GM12878 (cell line): ENCODE data around the gene FARS2. TPM values are rescaled to one million over a fixed set of nuclear protein-coding genes. Genes with fewer than 3 reads are reported as not detected.

Experiments
- ATAC-seq: fragments of 200-7000 bp; cut with Tn5 transposase; 3 replicates; pipeline ENCODE4 v1.9.1; 2020; ENCODE audit warnings: mild to moderate bottlenecking, moderate library complexity
- BruUV-seq: library from RNA; stranded (reverse); fragments of 400-500 nt; replicated peaks from 2 replicates; lab custom pipeline; 2021; lab: Mats Ljungman, UMichigan
- CTCF ChIA-PET: fragments of 300-600 bp; sonication (Branson Sonifier 250); formaldehyde crosslinking; extraction: SDS; loops from one replicate; lab custom pipeline; 2021; ENCODE audit warnings: inconsistent platforms; lab: Yijun Ruan, JAX
- POLR2A ChIA-PET: fragments of 350-600 bp; formaldehyde crosslinking; extraction: SDS; loops from one replicate; lab custom pipeline; 2021; ENCODE audit warnings: inconsistent platforms; lab: Charles Lee
- RAD21 ChIA-PET: fragments of 300-600 bp; sonication (Branson Sonifier 250); formaldehyde crosslinking; loops from one replicate; lab custom pipeline; 2023; ENCODE audit warnings: antibody characterized with exemption; ENCODE audit not compliant: unreplicated experiment; lab: Charles Lee
- SMC1A ChIA-PET: fragments of 300-600 bp; sonication (Branson Sonifier 250); formaldehyde crosslinking; loops from one replicate; lab custom pipeline; 2023; ENCODE audit not compliant: unreplicated experiment, uncharacterized antibody; lab: Charles Lee
- DNase-seq: peaks from one replicate; pipeline ENCODE4 v3.0.0-alpha.2; 2011; ENCODE audit warnings: low read depth, low spot score
- FAIRE-seq: peaks from 3 replicates; lab custom pipeline; 2011; peaks lifted over from hg19 to GRCh38; lab: Jason Lieb, UNC
- H2AFZ ChIP-seq: 2 replicates; pipeline ENCODE4 v1.6.0; 2011; ENCODE audit warnings: low read depth, low read length, control low read depth; ENCODE audit not compliant: control insufficient read depth
- H3K27ac ChIP-seq: 2 replicates; pipeline ENCODE4 v1.5.1; 2011; ENCODE audit warnings: control low read depth; ENCODE audit not compliant: control insufficient read depth, insufficient read depth
- H3K27me3 ChIP-seq, 2 experiments: replicated peaks in 1 of 2; 2 replicates each; pipeline versions ENCODE4 v1.6.0 to v1.6.1; 2011; ENCODE audit warnings: low read length in 1 of 2; ENCODE audit not compliant: control insufficient read depth in 2 of 2, insufficient read depth in 2 of 2
- H3K36me3 ChIP-seq, 2 experiments: 2 replicates each; pipeline ENCODE4 v1.5.1; 2011; ENCODE audit warnings: low read length in 1 of 2; ENCODE audit not compliant: control insufficient read depth in 2 of 2, insufficient read depth in 2 of 2
- H3K4me1 ChIP-seq: 2 replicates; pipeline ENCODE4 v1.6.1; 2011; ENCODE audit warnings: mild to moderate bottlenecking, low read length, moderate library complexity, mixed read lengths; ENCODE audit not compliant: control insufficient read depth, insufficient read depth
- H3K4me2 ChIP-seq: 2 replicates; pipeline ENCODE4 v1.6.0; 2011; ENCODE audit warnings: control low read depth; ENCODE audit not compliant: control insufficient read depth, insufficient read depth
- H3K4me3 ChIP-seq: fragments of 200-600 bp; sonication (generic); 2 replicates; pipeline ENCODE4 v1.5.1; 2016
- H3K79me2 ChIP-seq: 2 replicates; pipeline ENCODE4 v1.6.0; 2011; ENCODE audit warnings: low read length; ENCODE audit not compliant: control insufficient read depth, insufficient read depth
- H3K9ac ChIP-seq: 2 replicates; pipeline ENCODE4 v1.8.0; 2011; ENCODE audit warnings: low read length, control low read depth, mixed read lengths; ENCODE audit not compliant: control insufficient read depth, insufficient read depth
- H3K9me3 ChIP-seq: replicated peaks from 3 replicates; pipeline ENCODE4 v1.5.1; 2011; ENCODE audit warnings: mild to moderate bottlenecking, low read length; ENCODE audit not compliant: control insufficient read depth, insufficient read depth
- H4K20me1 ChIP-seq: 2 replicates; pipeline ENCODE4 v1.6.0; 2011; ENCODE audit not compliant: control insufficient read depth, insufficient read depth
- BACH1 ChIP-seq: fragments of 450-650 bp; IDR thresholded peaks from 2 replicates; pipeline ENCODE4 v1.6.1; 2017; ENCODE audit warnings: mild to moderate bottlenecking, borderline replicate concordance
- EZH2 ChIP-seq: IDR thresholded peaks from 2 replicates; pipeline ENCODE4 v1.6.1; 2012; ENCODE audit warnings: low read depth, mild to moderate bottlenecking, control low read depth, inconsistent platforms, low read length, borderline replicate concordance; ENCODE audit not compliant: control insufficient read depth
- HDAC2 ChIP-seq: fragments of 200-600 bp; sonication (generic); IDR thresholded peaks from 2 replicates; pipeline ENCODE4 v1.6.1; 2017
- IRF5 ChIP-seq: fragments of 450-650 bp; IDR thresholded peaks from 2 replicates; pipeline ENCODE4 v1.6.1; 2017; ENCODE audit warnings: borderline replicate concordance
- KAT2A ChIP-seq: conservative IDR thresholded peaks from 2 replicates; pipeline ENCODE4 v1.6.1; 2011; ENCODE audit warnings: low read depth, low read length; ENCODE audit not compliant: control insufficient read depth
- PAX5 ChIP-seq: IDR thresholded peaks from 2 replicates; pipeline ENCODE4 v1.6.1; 2011; ENCODE audit warnings: low read depth, low read length, borderline replicate concordance
- POLR2AphosphoS2 ChIP-seq: IDR thresholded peaks from 2 replicates; pipeline ENCODE4 v1.6.1; 2011; ENCODE audit warnings: low read depth, mild to moderate bottlenecking, low read length, improper control_type of control experiment, moderate library complexity
- SREBF1 ChIP-seq: IDR thresholded peaks from 2 replicates; pipeline ENCODE4 v1.6.1; 2012; ENCODE audit warnings: mild to moderate bottlenecking, low read length
- ZNF217 ChIP-seq: fragments of 450-650 bp; IDR thresholded peaks from 2 replicates; pipeline ENCODE4 v1.6.1; 2017; ENCODE audit warnings: antibody characterized with exemption, mild to moderate bottlenecking
- ZNF24 ChIP-seq: fragments of 450-650 bp; IDR thresholded peaks from 2 replicates; pipeline ENCODE4 v1.6.1; 2017; ENCODE audit warnings: antibody characterized with exemption, mild to moderate bottlenecking
- ZSCAN29 ChIP-seq: fragments of 450-650 bp; IDR thresholded peaks from 2 replicates; pipeline ENCODE4 v1.6.1; 2017; ENCODE audit warnings: mild to moderate bottlenecking, moderate library complexity
- whole genome bisulfite sequencing: methylation state at CpG from one replicate; pipeline ENCODE4 v1.1.6; 2016; ENCODE audit warnings: low lambda C conversion rate; ENCODE audit not compliant: insufficient replicate concordance, insufficient coverage; ENCODE audit errors: missing lambda C conversion rate; 5-methylcytosine and 5-hydroxymethylcytosine counted together
- in situ Hi-C: fragments of 300-500 bp; cut with MboI; formaldehyde crosslinking; loops from 9 replicates; pipeline ENCODE4 v1.14.3; 2018; ENCODE audit warnings: mixed read lengths
- intact Hi-C: fragments of 100-400 bp; cut with micrococcal nuclease; formaldehyde crosslinking; loops from one replicate; pipeline ENCODE4 v1.14.2; 2022; ENCODE audit not compliant: unreplicated experiment
- polyA plus RNA-seq, 11 experiments: library from polyadenylated mRNA; depleted of rRNA in 4 of 11; unstranded in 6 of 11; stranded (reverse) in 5 of 11; fragments of >200 nt; fragmentation: Nextera tagmentation in 4 of 11; fragmentation: Illumina TruSeq in 1 of 11; extraction: Ambion mirVana in 4 of 11; extraction: Trizol in 1 of 11; gene quantifications; 1 replicate in 1 of 11; 2 replicates in 10 of 11; pipeline versions ENCODE4 v1.2.1 to v1.2.3, GENCODE V29; 2011 to 2016; ENCODE audit warnings: inconsistent platforms in 2 of 11, missing spikeins in 2 of 11, low read depth in 1 of 11
- total RNA-seq, 4 experiments: library from RNA; depleted of rRNA in 3 of 4; stranded (reverse); fragments of >200 nt in 3 of 4; fragmentation: Illumina TruSeq in 1 of 4; extraction: Trizol in 1 of 4; gene quantifications; 2 replicates each; pipeline versions ENCODE4 v1.2.1 to v1.2.3, GENCODE V29; 2013 to 2021
- TF ChIP-seq, protein P1 (sequence below): fragments of 450-650 bp; IDR thresholded peaks from 2 replicates; pipeline ENCODE4 v1.6.1; 2017; ENCODE audit warnings: mild to moderate bottlenecking, low read depth, inconsistent platforms; ENCODE audit not compliant: poor library complexity, severe bottlenecking

The FARS2 gene
- total and polyA plus RNA-seq, 10 of the 15 experiments (the other 5 are each of a cell fraction or from before 2014, with no cell fraction given), result 16.8 to 46.7 (median 25.6) TPM

GRCh38 chr6:5731435-5731834 is 470.1 kb downstream of the FARS2 start:
- H3K36me3 ChIP-seq, result no peaks in the 10 kb centered on the region
- no peak overlapping the region for H3K4me2 ChIP-seq
- H3K79me2 ChIP-seq, result no peaks in the 10 kb centered on the region
- BruUV-seq, result no TSS peak
- H3K4me3 ChIP-seq, result no peak overlapping the region
- no peaks in the 10 kb centered on the region for H3K27me3 ChIP-seq
- H4K20me1 ChIP-seq, result no peaks in the 10 kb centered on the region
- in situ Hi-C loops, result no loop called here
- no peak overlapping the region for H2AFZ ChIP-seq
- POLR2A ChIA-PET, result no interaction called here
- H3K4me1 ChIP-seq, result peaks cover 3% of the 10 kb centered on the region
- WGBS, result 87% methylated on average over 7 of the region's 7 CpGs
- no peak overlapping the region for H3K27ac ChIP-seq
- intact Hi-C loops, result no loop called here
- no peak overlapping the region for H3K9ac ChIP-seq
- no peak for TF ChIP-seq BACH1
- no peak for TF ChIP-seq ZSCAN29
- TF ChIP-seq HDAC2, result no peak
- no peak for TF ChIP-seq POLR2AphosphoS2
- TF ChIP-seq EZH2, result no peak
- TF ChIP-seq, protein P1, sequence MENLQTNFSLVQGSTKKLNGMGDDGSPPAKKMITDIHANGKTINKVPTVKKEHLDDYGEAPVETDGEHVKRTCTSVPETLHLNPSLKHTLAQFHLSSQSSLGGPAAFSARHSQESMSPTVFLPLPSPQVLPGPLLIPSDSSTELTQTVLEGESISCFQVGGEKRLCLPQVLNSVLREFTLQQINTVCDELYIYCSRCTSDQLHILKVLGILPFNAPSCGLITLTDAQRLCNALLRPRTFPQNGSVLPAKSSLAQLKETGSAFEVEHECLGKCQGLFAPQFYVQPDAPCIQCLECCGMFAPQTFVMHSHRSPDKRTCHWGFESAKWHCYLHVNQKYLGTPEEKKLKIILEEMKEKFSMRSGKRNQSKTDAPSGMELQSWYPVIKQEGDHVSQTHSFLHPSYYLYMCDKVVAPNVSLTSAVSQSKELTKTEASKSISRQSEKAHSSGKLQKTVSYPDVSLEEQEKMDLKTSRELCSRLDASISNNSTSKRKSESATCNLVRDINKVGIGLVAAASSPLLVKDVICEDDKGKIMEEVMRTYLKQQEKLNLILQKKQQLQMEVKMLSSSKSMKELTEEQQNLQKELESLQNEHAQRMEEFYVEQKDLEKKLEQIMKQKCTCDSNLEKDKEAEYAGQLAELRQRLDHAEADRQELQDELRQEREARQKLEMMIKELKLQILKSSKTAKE, result no peak
- no peak for TF ChIP-seq ZNF24
- no peak for TF ChIP-seq PAX5
- TF ChIP-seq IRF5, result no peak
- TF ChIP-seq SREBF1, result no peak
- TF ChIP-seq KAT2A, result no peak
- no peak for TF ChIP-seq ZNF217
- RAD21 ChIA-PET, result no interaction called here
- FAIRE-seq (no peak), DNase-seq (no peak), ATAC-seq (no peak)
- SMC1A ChIA-PET, result interaction anchor here (0.9 kb wide), 1 partner anchor 12 kb away, joined by 3 read pairs; no protein-coding TSS in a partner anchor
- H3K9me3 ChIP-seq, result no peaks in the 10 kb centered on the region
- CTCF ChIA-PET, result no interaction called here
